Activated effector memory CD4-positive, alpha-beta T cell treated with Interleukin-2 at 50 U/mL for 16 hours (primary cell): ENCODE measurements around the gene GSTA1.
"Not testable (repeated sequence)": the region's sequence is repeated elsewhere in the genome, so short reads cannot be mapped to it uniquely, and the experiment has no call there.

Experiments
- DNase-seq: peaks from one replicate; pipeline ENCODE4 v3.0.0-alpha.2; 2020

The GSTA1 gene

DNA sequence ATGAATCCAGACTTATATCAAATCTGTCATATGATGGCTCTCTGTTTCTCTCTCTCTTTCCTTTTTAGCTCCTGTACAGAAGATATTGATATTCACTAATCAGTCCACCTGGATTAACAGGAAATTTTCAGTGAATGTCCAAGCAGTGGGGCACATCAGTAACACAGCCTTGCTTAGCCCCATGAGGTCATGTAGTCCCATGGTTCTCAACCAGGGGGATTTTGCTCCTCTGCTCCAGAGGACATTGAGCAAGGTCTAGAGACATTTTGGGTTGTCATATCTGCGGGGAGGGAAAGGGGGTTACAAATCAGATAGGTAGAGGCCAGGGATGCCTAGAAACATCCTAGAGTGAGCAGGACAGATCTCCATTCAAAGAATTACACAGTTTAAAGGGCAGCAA is 810 bp downstream of the GSTA1 start:
- DNase-seq: no peak

DNA sequence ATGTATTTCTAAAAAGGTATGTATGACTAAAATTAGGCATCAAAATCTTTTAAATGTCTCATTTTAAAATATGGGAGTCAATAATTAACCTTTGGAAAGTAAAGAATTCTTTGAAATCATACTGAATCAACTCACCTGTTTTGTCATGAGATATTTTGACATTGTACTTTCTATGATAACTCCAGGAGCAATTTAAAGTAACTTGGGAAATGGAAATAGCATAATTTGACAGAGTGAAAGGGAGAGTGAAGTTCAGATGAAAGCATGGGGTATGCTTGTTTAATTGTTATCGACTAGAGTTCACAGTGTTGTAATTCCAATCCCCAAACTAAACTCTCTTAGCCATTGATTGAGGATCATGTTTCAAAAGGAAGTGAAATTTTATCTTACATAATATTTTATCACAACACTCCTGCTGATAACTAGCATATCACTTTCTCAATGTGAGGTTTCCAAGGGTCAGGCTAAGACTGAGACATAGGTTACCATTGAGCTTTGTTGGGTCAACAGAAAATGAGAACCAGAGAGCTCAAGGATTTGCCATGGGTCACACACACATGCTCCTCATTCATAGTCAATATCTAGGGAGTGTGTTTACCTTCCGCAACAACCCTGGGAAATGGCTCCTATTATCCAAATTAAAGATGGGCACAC is 2.3 kb downstream of the GSTA1 start:
- no peak for DNase-seq

GRCh38 chr6:52799272-52799671 is 4.3 kb downstream of the GSTA1 start:
- not testable (repeated sequence) for DNase-seq

- DNase-seq: not testable (repeated sequence)
Measured at GRCh38 chr6:52794366-52794765, 9.2 kb downstream of the GSTA1 start.

GRCh38 chr6:52790861-52791260 is 12.8 kb downstream of the GSTA1 start:
- no peak for DNase-seq

GRCh38 chr6:52789658-52790057 is 14.0 kb downstream of the GSTA1 start:
- not testable (repeated sequence) for DNase-seq

GRCh38 chr6:52788478-52788877 is 15.1 kb downstream of the GSTA1 start:
- DNase-seq: no peak

GRCh38 chr6:52787917-52788316 is 15.7 kb downstream of the GSTA1 start:
- DNase-seq: no peak

DNA sequence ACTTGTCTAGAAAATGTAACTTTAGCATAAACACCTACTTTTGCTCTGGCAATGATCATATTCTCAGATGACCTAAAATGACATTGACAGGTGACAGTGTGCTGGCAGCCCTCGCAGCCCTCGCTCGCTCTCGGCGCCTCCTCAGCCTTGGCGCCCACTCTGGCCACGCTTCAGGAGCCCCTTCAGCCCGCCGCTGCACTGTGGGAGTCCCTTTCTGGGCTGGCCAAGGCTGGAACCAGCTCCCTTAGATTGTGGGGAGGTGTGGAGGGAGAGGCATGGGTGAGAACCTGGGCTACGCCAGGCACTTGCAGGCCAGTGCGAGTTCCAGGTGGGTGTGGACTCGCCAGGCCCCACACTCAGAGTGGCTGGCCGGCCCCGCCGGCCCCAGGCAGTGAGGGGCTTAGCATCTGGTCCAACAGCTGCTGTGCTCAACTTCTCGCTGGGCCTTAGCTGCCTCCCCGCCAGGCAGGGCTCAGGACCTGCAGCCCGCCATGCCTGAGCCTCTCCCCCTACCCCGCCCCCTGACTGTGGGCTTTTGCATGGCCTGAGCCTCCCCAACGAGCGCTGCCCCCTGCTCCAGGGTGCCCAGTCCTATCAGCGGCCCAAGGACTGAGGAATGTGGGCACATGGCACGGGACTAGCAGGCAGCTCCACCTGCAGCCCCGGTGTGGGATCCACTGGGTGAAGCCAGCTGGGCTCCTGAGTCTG is 17.2 kb downstream of the GSTA1 start:
- DNase-seq: no peak

GRCh38 chr6:52782696-52783274 is 20.8 kb downstream of the GSTA1 start:
- DNase-seq: not testable (repeated sequence)

- not testable (repeated sequence) for DNase-seq
Measured at GRCh38 chr6:52782209-52782608, 21.4 kb downstream of the GSTA1 start.

DNA sequence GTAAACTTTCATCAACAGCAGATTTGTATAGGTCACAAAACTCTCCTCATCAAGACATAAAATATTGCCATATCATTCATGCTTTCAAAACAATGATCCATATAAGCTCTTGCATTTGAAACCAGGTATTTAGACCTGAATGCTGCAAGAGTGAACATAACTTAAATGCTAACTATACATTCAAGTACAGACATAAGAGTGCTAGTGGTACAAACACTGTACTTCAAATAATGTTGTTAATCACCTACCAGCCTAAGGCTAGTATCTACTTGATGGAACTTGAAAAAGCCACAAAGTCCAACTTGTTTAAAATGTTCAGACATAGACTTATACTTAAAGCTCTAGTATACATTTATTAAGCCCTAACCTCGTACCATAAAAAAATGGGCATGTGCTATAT is 24.4 kb downstream of the GSTA1 start:
- no peak for DNase-seq

DNA sequence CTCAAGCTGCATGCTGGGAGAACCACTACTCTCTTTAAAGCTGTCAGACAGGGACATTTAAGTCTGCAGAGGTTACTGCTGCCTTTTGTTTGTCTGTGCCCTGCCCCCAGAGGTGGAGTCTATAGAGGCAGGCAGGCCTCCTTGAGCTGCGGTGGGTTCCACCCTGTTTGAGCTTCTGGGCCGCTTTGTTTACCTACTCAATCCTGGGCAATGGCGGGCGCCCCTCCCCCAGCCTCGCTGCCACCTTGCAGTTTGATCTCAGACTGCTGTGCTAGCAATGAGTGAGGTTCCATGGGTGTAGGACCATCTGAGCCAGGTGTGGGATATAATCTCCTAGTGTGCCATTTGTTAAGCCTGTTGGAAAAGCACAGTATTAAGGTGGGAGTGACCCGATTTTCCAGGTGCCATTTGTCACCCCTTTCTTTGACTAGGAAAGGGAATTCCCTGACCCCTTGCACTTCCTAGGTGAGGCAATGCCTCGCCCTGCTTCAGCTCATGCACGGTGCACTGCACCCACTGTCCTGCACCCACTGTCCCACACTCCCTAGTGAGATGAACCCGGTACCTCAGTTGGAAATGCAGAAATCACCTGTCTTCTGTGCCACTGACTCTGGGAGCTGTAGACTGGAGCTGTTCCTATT is 26.8 kb downstream of the GSTA1 start:
- not testable (repeated sequence) for DNase-seq

GRCh38 chr6:52769399-52769798 is 34.2 kb downstream of the GSTA1 start:
- not testable (repeated sequence) for DNase-seq

- DNase-seq: not testable (repeated sequence)
Measured at GRCh38 chr6:52767658-52768057, 36.0 kb downstream of the GSTA1 start.

- DNase-seq: not testable (repeated sequence)
Measured at GRCh38 chr6:52763322-52763916, 40.2 kb downstream of the GSTA1 start, which contains the start of gene GSTA2. Gene GSTA2, minus strand, starts transcription at chr6:52763475. Its CDS starts 5,528 bp downstream, at chr6:52757947.

GRCh38 chr6:52761673-52762491 is 41.7 kb downstream of the GSTA1 start:
- not testable (repeated sequence) for DNase-seq

- DNase-seq: no peak
Measured at GRCh38 chr6:52760105-52760765, 43.4 kb downstream of the GSTA1 start.

- no peak for DNase-seq
Measured at GRCh38 chr6:52759085-52759484, 44.5 kb downstream of the GSTA1 start.

GRCh38 chr6:52757651-52758338 is 45.8 kb downstream of the GSTA1 start:
- DNase-seq: not testable (repeated sequence)

DNA sequence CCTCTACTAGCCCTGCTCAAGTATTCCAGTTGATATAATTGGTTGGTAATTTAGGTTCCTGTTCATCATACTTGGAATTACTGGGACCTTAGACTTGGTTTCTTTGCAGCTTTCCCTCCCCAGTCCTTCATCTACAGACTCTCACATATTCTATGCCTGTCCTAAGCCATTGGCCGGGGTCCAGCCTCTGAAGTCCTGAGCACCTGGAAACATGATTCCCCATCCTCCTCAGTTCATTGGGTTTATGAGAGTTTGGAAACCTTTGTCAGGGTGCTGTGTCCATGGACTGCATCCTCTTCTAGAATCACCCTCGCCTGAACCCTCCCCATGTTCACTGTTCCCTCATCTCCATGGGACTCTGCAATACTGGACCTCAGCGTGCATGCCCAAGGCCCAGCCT is 49.2 kb downstream of the GSTA1 start:
- DNase-seq: no peak
